SK-N-SH (cell line): ENCODE measurements around the gene EBF3.

ENCODE experiments used
- POLR2AphosphoS5 ChIP-seq: IDR thresholded peaks from 2 replicates; pipeline ENCODE4 v1.6.1; 2012; ENCODE audit warnings: low read depth, low read length
- SIN3A ChIP-seq: IDR thresholded peaks from 2 replicates; pipeline ENCODE4 v1.6.1; 2012; ENCODE audit warnings: low read depth, mild to moderate bottlenecking, low read length, moderate library complexity, borderline replicate concordance
- TF ChIP-seq, protein P1 (sequence below): fragments of 200-600 bp; sonication (generic); IDR thresholded peaks from 2 replicates; pipeline ENCODE4 v1.6.1; 2017; ENCODE audit warnings: antibody characterized with exemption, mild to moderate bottlenecking, moderate library complexity
- TF ChIP-seq, protein P2 (sequence below): IDR thresholded peaks from 2 replicates; pipeline ENCODE4 v1.4.0; 2012; ENCODE audit warnings: low read depth
- TF ChIP-seq, protein P3 (sequence below): IDR thresholded peaks from 2 replicates; pipeline ENCODE4 v1.6.1; 2012; ENCODE audit warnings: mild to moderate bottlenecking, low read depth, low read length, moderate library complexity
- TF ChIP-seq, protein P4 (sequence below): IDR thresholded peaks from 2 replicates; pipeline ENCODE4 v1.4.0; 2012; ENCODE audit warnings: low read depth, borderline replicate concordance

DNA sequence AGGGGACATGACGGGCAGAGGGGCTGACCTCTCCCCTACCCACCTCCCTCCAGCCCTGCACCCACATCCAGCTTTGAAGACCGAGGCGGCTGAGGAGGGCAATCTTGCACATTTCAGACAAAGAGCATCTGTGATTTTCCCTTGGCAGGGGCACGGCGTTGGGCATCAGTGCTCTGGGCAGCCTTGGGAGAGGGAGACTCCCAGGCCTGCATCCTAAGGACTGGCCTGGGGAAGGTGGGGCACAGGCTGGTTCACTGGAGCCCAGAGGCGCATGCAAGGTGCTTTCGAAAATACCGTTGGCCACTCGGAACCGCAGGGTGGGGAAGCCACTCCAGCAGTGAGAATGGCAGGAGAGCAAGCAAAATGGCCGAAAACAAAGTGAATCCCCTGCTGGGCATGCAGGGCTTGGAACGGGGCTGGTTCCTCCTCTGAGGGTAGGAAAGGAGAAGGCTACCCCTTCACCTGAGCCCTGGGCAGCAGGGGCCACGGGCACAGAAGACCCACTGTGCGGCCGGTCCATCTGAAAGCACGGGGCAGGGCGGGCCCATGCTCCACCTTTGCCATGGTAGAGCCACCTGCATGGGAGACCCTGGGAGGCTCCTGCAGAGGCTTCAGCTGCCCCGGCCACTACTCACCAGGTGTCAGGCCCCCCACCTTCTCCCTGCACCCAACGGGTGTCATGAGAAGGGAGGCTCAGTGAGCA, 49.8 kb downstream of the EBF3 start:
- TF ChIP-seq, protein P1, sequence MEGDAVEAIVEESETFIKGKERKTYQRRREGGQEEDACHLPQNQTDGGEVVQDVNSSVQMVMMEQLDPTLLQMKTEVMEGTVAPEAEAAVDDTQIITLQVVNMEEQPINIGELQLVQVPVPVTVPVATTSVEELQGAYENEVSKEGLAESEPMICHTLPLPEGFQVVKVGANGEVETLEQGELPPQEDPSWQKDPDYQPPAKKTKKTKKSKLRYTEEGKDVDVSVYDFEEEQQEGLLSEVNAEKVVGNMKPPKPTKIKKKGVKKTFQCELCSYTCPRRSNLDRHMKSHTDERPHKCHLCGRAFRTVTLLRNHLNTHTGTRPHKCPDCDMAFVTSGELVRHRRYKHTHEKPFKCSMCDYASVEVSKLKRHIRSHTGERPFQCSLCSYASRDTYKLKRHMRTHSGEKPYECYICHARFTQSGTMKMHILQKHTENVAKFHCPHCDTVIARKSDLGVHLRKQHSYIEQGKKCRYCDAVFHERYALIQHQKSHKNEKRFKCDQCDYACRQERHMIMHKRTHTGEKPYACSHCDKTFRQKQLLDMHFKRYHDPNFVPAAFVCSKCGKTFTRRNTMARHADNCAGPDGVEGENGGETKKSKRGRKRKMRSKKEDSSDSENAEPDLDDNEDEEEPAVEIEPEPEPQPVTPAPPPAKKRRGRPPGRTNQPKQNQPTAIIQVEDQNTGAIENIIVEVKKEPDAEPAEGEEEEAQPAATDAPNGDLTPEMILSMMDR, result no peak
- TF ChIP-seq, protein P2, sequence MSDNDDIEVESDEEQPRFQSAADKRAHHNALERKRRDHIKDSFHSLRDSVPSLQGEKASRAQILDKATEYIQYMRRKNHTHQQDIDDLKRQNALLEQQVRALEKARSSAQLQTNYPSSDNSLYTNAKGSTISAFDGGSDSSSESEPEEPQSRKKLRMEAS, result no peak
- TF ChIP-seq, protein P3, sequence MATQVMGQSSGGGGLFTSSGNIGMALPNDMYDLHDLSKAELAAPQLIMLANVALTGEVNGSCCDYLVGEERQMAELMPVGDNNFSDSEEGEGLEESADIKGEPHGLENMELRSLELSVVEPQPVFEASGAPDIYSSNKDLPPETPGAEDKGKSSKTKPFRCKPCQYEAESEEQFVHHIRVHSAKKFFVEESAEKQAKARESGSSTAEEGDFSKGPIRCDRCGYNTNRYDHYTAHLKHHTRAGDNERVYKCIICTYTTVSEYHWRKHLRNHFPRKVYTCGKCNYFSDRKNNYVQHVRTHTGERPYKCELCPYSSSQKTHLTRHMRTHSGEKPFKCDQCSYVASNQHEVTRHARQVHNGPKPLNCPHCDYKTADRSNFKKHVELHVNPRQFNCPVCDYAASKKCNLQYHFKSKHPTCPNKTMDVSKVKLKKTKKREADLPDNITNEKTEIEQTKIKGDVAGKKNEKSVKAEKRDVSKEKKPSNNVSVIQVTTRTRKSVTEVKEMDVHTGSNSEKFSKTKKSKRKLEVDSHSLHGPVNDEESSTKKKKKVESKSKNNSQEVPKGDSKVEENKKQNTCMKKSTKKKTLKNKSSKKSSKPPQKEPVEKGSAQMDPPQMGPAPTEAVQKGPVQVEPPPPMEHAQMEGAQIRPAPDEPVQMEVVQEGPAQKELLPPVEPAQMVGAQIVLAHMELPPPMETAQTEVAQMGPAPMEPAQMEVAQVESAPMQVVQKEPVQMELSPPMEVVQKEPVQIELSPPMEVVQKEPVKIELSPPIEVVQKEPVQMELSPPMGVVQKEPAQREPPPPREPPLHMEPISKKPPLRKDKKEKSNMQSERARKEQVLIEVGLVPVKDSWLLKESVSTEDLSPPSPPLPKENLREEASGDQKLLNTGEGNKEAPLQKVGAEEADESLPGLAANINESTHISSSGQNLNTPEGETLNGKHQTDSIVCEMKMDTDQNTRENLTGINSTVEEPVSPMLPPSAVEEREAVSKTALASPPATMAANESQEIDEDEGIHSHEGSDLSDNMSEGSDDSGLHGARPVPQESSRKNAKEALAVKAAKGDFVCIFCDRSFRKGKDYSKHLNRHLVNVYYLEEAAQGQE, result no peak
- TF ChIP-seq SIN3A (no peak), POLR2AphosphoS5 (no peak)
- TF ChIP-seq, protein P4, sequence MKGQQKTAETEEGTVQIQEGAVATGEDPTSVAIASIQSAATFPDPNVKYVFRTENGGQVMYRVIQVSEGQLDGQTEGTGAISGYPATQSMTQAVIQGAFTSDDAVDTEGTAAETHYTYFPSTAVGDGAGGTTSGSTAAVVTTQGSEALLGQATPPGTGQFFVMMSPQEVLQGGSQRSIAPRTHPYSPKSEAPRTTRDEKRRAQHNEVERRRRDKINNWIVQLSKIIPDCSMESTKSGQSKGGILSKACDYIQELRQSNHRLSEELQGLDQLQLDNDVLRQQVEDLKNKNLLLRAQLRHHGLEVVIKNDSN, result no peak
